SH-SY5Y (cell line): ENCODE measurements around the gene EFR3B.

Experiments used
- GATA2 ChIP-seq: IDR thresholded peaks from 2 replicates; pipeline ENCODE4 v1.6.1; 2011; ENCODE audit warnings: mild to moderate bottlenecking, low read depth, low read length
- GATA3 ChIP-seq: IDR thresholded peaks from 2 replicates; pipeline ENCODE4 v1.6.1; 2011; ENCODE audit warnings: low read depth, mild to moderate bottlenecking, low read length, moderate library complexity

EFR3B gene

DNA sequence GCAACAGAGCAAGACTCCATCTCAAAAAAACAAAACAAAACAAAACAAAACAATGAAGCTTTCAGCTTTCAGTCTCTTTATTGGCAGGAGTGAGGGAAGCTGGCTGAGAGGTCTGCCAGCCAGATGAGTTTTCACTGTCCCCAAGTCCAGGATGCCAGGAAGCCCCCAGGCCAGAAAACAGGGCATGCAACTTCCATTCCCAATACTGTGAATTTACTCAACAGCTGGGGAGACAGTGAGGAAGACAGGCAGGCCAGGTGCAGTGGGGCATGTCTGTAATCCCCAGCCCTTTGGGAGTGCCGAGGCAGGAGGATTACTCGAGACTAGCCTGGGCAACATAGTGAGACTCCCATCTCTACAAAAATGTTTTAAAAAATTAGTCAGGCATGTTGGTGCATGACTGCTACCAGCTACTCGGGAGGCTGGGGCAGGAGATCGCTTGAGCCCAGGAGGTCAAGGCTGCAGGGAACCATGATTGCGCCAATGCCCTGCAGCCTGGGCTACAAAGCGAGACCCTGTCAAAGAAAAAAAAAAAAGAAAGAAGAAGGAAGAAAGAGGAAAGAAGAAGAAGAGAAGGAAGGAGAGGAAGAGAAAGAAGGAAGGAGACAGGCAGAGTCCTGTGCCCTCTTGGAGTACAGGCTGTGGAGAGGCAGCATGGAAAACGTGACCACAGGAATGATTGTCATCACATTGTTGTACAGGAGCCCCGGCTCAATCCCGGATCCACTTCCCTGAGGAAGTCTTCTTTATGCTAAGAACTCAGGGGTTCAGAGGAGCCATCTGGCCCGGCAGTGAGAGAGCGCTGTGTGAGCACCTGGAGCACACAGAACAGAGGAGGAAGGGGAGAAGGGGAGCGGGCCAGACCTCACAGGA is 155.7 kb downstream of the EFR3B start:
- TF ChIP-seq GATA2 (no peak), GATA3 (no peak)

DNA sequence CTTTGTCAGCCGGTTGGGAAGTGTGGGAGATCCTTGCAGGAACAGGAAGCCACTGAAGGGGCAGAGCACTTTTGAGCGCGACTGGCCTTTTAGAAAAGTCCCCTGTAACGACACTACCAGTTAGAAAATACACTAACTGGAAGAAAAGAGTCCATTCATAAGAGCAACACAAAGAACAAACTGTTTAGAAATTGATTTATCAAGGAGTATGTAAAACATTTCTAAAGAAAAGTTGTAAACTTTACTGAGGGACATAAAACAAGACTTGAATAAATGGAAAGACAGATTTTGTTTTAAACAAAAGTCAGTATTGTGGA is 156.3 kb downstream of the EFR3B start:
- TF ChIP-seq GATA2 (no peak), GATA3 (no peak)

DNA sequence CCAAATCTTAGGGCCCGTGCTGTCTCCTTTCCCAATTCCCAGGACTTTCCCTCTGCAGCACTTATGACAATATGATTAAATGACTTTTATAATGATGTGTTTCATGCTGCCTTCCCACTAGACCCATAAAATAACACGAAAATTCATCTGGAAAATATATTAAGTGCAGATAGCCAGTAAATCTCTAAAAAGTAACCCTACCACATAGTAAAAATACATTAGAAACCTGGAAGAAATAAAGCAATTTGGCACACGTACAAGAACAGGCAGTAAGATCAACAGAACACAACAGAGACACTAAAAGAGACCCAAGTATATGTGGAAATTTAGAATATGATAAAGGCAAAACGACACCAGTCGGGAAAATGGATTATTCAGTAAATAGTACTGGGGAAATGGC is 156.7 kb downstream of the EFR3B start:
- TF ChIP-seq GATA3 (no peak), GATA2 (no peak)

DNA sequence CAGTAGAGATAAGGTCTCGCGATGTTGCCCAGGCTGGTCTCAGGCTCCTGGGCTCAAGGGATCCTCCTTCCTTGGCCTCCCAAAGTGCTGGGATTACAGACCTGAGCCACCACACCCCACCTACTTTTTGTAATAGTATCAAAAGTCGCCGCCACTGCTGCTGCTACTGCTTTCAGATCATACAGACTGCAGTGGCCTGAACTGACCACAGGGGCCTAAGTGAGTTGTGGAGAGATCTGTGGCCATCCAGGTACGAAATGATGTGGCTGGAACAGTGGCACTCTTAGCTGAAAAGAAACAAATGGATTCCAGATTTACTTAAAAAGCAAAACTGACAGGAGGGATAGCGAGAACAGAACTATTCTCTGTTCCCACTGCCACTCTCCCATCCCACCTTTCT is 159.4 kb downstream of the EFR3B start:
- TF ChIP-seq GATA3 = no peak
- TF ChIP-seq GATA2 = no peak

DNA sequence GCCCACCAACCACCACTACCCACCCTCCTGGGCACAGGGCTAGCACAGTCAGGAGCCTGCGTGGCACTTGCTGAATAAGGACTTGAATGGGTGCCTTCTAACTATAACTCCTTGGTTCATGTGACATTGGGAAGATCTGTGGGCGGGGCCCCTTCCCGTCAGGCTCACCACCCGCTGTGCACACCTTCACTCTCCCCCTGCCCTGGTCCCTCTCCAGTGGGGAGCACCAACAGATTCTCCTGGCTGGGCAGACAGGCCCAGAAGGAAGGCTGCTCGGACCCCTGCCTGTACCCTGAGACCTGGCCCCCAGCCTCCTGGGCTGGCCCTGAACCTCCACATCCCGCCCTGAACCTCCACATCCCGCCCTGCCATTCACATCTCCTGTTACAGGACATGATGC is 159.9 kb downstream of the EFR3B start:
- TF ChIP-seq GATA3 (no peak), GATA2 (no peak)

DNA sequence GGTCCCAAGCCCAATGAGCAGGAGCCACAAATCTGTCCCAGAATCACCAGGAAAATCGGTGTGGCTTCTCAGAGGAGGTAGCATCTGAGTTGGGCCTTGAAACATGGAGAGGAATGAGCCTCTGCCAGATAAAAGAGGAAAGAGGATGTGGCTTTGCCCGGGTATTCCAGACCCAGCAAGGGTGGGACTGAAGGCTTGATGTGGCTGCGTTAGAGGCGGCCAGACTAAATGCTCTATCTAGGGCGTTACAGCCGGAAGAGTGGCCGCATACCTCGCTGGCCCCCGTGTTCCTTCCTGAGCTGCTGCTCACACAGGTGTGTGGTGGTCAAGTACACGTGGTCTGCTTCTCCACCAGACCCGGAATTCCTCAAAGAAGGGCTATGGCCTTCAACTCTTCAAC is 160.4 kb downstream of the EFR3B start:
- TF ChIP-seq GATA3 (no peak), GATA2 (no peak)

DNA sequence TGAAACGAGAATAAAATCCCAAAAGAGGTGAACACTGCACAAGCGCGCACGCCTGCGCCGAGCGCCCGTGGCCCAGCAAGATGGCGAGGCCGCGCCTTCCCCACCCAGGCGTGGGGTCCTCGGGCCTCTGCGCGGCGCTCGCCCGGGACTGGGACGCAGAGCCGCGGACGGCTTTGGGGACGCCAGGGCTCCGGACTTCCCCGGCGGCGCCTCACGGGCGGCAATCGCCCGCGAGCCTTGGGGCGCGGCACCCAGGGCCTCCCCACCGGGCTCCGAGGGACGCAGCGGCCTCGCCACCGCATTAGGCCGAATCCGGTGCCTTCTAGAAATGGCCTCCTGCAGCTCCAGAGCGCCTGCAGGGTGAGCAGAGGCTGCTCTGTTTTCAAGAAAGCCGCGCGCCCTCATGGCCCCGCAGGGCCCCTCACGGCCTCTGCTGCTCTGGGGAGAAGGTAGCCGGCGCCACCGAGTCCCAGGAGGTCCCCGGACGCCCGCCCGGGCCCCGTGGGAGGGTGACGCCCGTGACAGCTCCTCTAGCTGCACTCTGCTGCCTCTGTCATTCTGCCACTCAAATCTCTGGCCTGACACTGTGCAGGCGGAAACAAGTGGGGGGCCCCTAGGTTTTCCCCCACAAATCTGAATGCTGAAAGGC is 162.4 kb downstream of the EFR3B start:
- TF ChIP-seq GATA2 (no peak), GATA3 (no peak)

DNA sequence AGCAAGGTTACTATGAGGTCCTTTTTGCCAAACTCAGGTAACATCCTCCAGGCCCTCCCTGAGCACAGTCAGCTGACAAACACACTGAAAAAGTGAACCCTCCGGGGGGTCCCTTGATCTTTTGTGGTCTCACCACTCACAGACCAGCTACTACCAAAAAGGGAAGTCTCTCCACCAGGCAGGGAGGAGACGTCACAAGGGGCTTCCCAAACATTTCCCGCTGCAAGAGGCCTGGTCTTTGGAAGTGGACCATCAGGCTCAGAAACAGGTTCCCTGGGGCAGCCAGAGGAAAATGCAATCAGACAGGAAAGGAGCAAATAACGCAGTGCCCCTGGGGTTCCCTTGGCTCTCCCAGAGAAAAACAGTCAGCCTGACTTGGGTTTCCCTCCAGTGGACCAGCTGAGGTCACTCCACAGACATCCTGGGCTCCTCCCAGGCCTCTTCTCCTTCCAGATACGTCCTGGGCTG is 165.2 kb downstream of the EFR3B start:
- no peak for TF ChIP-seq GATA3
- no peak for TF ChIP-seq GATA2
